Measurements from ENCODE around the gene PALB2. TPM values are rescaled to one million over a fixed set of nuclear protein-coding genes. Genes with fewer than 3 reads are reported as not detected.

Gene PALB2
- total and polyA plus RNA-seq, 2 experiments from 2014 or later: 4.5 to 6.6 TPM

DNA sequence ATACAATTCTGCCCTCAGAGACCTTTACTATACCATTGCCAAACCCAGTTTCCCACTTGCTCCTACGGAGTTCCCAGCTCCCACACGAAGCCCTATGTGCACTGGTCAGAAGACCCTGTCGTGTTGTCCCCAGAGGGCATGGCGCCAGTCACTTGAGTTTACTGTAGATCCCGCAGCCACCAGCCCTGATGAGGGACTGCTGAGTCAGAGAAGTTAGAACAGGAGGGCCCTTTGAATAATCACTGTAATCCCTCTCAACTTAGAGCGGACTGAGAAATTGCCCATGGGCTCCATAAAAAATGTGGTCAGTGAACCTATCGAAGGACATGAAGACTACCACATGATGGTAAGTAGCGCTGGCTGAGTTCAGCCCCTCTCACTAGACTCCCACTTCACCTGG, 74.4 kb downstream of the PALB2 start:
- no peaks in the 10 kb centered on the region for H3K9me3 ChIP-seq (ENCODE audit: low read depth)
- H3K4me3 ChIP-seq: no peak overlapping the region
- no peaks in the 10 kb centered on the region for H3K36me3 ChIP-seq (replicated peaks; ENCODE audit: insufficient read depth, low read depth)
- 96% methylated on average over 8 of the region's 8 CpGs for WGBS (ENCODE audit: low lambda C conversion rate, missing lambda C conversion rate)
- no peaks in the 10 kb centered on the region for H3K4me1 ChIP-seq (ENCODE audit: insufficient read depth)
- TF ChIP-seq EZH2phosphoT487 (IDR thresholded peaks at IDR 0.05; ENCODE audit: low read depth, severe bottlenecking, unreplicated experiment) (no peak), EZH2 (IDR thresholded peaks at IDR 0.05; ENCODE audit: borderline replicate concordance) (no peak)
- TF ChIP-seq, protein P1, sequence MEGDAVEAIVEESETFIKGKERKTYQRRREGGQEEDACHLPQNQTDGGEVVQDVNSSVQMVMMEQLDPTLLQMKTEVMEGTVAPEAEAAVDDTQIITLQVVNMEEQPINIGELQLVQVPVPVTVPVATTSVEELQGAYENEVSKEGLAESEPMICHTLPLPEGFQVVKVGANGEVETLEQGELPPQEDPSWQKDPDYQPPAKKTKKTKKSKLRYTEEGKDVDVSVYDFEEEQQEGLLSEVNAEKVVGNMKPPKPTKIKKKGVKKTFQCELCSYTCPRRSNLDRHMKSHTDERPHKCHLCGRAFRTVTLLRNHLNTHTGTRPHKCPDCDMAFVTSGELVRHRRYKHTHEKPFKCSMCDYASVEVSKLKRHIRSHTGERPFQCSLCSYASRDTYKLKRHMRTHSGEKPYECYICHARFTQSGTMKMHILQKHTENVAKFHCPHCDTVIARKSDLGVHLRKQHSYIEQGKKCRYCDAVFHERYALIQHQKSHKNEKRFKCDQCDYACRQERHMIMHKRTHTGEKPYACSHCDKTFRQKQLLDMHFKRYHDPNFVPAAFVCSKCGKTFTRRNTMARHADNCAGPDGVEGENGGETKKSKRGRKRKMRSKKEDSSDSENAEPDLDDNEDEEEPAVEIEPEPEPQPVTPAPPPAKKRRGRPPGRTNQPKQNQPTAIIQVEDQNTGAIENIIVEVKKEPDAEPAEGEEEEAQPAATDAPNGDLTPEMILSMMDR (IDR thresholded peaks at IDR 0.05; ENCODE audit: poor library complexity): no peak
- no peaks in the 10 kb centered on the region for H3K9me2 ChIP-seq (replicated peaks; ENCODE audit: insufficient read depth)
- no peaks in the 10 kb centered on the region for H4K20me1 ChIP-seq (ENCODE audit: insufficient read depth, poor library complexity, severe bottlenecking)
- H3K79me2 ChIP-seq: no peaks in the 10 kb centered on the region
- DNase-seq (ENCODE audit: low spot score): no peak
- no peak overlapping the region for H2AFZ ChIP-seq
- H3K27ac ChIP-seq: no peak overlapping the region
- H3K27me3 ChIP-seq: no peaks in the 10 kb centered on the region
- H3K4me2 ChIP-seq: no peak overlapping the region

DNA sequence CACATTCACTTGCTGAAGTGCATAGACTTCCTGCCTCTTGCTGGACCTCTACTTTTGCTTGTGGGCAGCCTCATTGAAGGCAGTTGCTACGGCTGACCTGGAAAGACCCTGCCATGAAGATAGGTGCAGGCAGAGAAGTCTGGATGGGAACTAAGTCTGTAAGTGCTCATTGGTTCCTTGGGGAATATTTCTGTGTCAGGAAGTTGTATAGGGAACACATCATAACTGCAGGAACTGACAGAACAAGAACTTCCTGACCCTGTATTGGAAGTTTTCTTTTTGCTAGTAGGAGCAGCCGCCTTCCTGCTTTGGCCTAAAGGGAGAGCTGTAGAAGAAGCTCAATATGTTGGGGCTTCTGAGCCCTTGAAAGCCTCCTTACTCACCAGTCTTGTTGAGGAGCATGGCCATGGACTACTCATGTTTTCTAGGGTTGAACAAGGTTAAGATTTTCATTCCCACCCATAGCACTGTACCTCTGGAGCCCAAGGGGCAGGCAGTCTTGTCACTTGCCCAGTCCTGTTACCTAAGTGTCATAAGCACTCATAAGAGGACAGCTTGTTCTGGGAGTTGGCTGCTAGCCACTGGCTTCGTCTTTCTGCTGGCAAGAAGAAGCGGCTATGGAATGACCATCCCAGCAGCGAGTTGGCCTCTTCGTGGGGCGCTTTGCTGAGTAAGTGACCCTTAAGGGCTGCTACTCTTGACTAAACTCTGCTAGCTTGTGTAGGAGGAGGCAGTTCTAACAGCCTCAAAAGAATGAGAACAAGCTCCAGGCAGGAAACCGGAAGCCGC, 76.3 kb downstream of the PALB2 start:
- 97% methylated on average over 9 of the region's 9 CpGs for WGBS (ENCODE audit: low lambda C conversion rate, missing lambda C conversion rate)
- Histone ChIP-seq H2AFZ (no peak overlapping the region), H3K36me3 (replicated peaks; ENCODE audit: insufficient read depth, low read depth) (no peaks in the 10 kb centered on the region), H3K4me2 (no peak overlapping the region), H3K27ac (no peak overlapping the region), H3K79me2 (peaks cover 18% of the 10 kb centered on the region), H3K4me3 (no peak overlapping the region), H4K20me1 (ENCODE audit: insufficient read depth, poor library complexity, severe bottlenecking) (peaks cover 4% of the 10 kb centered on the region), H3K9me3 (ENCODE audit: low read depth) (no peaks in the 10 kb centered on the region), H3K27me3 (no peaks in the 10 kb centered on the region), H3K9me2 (replicated peaks; ENCODE audit: insufficient read depth) (no peaks in the 10 kb centered on the region), H3K4me1 (ENCODE audit: insufficient read depth) (no peaks in the 10 kb centered on the region)
- TF ChIP-seq, protein P1 (IDR thresholded peaks at IDR 0.05; ENCODE audit: poor library complexity): no peak
- no peak for TF ChIP-seq EZH2 (IDR thresholded peaks at IDR 0.05; ENCODE audit: borderline replicate concordance)
- no peak for TF ChIP-seq EZH2phosphoT487 (IDR thresholded peaks at IDR 0.05; ENCODE audit: low read depth, severe bottlenecking, unreplicated experiment)
- no peak for DNase-seq (ENCODE audit: low spot score)

GRCh38 chr16:23563186-23563585, 77.9 kb downstream of the PALB2 start:
- Histone ChIP-seq H3K4me3 (no peak overlapping the region), H3K36me3 (replicated peaks; ENCODE audit: insufficient read depth, low read depth) (no peaks in the 10 kb centered on the region), H3K9me3 (ENCODE audit: low read depth) (no peaks in the 10 kb centered on the region), H2AFZ (no peak overlapping the region), H3K27ac (no peak overlapping the region), H3K79me2 (peaks cover 34% of the 10 kb centered on the region), H3K27me3 (no peaks in the 10 kb centered on the region), H3K4me1 (ENCODE audit: insufficient read depth) (peaks cover 12% of the 10 kb centered on the region), H3K9me2 (replicated peaks; ENCODE audit: insufficient read depth) (no peaks in the 10 kb centered on the region), H3K4me2 (no peak overlapping the region), H4K20me1 (ENCODE audit: insufficient read depth, poor library complexity, severe bottlenecking) (peaks cover 4% of the 10 kb centered on the region)
- 93% methylated on average over 5 of the region's 6 CpGs for WGBS (ENCODE audit: low lambda C conversion rate, missing lambda C conversion rate)
- no peak for TF ChIP-seq EZH2phosphoT487 (IDR thresholded peaks at IDR 0.05; ENCODE audit: low read depth, severe bottlenecking, unreplicated experiment)
- TF ChIP-seq, protein P1 (IDR thresholded peaks at IDR 0.05; ENCODE audit: poor library complexity): no peak
- no peak for TF ChIP-seq EZH2 (IDR thresholded peaks at IDR 0.05; ENCODE audit: borderline replicate concordance)
- no peak for DNase-seq (ENCODE audit: low spot score)
